Measurements from ENCODE around the gene BTBD18.
A peak's percentile ranks its signal among the peaks of the same experiment; 100 is the strongest.

Gene BTBD18

DNA sequence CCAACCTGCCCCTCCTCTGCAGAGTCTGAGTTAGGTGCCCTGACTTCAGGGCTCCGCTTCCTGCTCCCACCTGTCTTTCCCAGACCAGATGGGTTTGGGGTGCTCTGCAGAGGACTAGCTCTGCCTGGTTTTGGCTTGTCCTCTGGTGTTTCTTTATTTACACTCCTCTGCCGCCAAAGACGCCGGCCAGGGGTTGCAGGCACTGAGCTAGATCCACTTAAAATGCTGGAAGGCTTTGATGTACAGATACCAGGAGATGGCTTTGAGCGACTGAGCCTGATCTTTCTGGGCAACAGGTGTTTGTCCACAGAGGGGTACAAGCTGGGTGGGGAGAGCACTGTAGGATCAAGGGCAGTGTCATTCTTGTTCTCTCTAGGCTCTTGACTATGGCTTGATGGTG lies 6.4 kb downstream of the BTBD18 start (continued):
- TF ChIP-seq, protein P1, sequence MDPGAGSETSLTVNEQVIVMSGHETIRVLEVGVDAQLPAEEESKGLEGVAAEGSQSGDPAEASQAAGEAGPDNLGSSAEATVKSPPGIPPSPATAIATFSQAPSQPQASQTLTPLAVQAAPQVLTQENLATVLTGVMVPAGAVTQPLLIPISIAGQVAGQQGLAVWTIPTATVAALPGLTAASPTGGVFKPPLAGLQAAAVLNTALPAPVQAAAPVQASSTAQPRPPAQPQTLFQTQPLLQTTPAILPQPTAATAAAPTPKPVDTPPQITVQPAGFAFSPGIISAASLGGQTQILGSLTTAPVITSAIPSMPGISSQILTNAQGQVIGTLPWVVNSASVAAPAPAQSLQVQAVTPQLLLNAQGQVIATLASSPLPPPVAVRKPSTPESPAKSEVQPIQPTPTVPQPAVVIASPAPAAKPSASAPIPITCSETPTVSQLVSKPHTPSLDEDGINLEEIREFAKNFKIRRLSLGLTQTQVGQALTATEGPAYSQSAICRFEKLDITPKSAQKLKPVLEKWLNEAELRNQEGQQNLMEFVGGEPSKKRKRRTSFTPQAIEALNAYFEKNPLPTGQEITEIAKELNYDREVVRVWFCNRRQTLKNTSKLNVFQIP (CRISPR knock-in tag; IDR thresholded peaks at IDR 0.05; ENCODE audit: borderline replicate concordance, low read depth) = no peak

DNA sequence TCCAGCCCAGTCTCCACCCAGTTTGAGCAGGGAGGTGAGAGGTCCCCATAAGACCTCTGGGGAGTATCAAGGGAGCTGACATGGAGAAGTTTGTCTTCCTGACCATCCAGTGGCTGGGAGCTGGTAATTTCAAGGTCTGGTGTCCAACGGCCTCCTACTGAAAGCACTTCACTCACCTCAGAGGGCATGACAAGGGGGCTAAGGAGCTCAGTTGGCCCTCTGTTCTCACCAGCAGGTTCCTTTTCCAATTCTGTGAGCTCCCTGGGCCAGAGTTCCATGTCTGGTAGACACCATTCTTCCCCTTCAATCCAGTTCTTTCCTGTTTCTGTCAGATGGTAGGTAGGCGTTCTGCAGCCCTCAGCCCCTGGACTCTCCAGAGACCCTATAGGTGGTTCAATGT lies 7.3 kb downstream of the BTBD18 start:
- no peak for ATAC-seq
- TF ChIP-seq ZNF8 (CRISPR knock-in tag; IDR thresholded peaks at IDR 0.05) = no peak
- no peak for TF ChIP-seq TOX (CRISPR knock-in tag; IDR thresholded peaks at IDR 0.05; ENCODE audit: borderline replicate concordance)
- TF ChIP-seq ZFP30 (CRISPR knock-in tag; IDR thresholded peaks at IDR 0.05) = no peak
- no peak for TF ChIP-seq PPARA (CRISPR knock-in tag; IDR thresholded peaks at IDR 0.05; ENCODE audit: borderline replicate concordance)
- no peak for TF ChIP-seq ISL1 (CRISPR knock-in tag; IDR thresholded peaks at IDR 0.05)
- TF ChIP-seq OSR1 (CRISPR knock-in tag; IDR thresholded peaks at IDR 0.05) = no peak
- TF ChIP-seq, protein P2, sequence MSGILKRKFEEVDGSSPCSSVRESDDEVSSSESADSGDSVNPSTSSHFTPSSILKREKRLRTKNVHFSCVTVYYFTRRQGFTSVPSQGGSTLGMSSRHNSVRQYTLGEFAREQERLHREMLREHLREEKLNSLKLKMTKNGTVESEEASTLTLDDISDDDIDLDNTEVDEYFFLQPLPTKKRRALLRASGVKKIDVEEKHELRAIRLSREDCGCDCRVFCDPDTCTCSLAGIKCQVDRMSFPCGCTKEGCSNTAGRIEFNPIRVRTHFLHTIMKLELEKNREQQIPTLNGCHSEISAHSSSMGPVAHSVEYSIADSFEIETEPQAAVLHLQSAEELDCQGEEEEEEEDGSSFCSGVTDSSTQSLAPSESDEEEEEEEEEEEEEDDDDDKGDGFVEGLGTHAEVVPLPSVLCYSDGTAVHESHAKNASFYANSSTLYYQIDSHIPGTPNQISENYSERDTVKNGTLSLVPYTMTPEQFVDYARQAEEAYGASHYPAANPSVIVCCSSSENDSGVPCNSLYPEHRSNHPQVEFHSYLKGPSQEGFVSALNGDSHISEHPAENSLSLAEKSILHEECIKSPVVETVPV (CRISPR knock-in tag; IDR thresholded peaks at IDR 0.05) = no peak

DNA sequence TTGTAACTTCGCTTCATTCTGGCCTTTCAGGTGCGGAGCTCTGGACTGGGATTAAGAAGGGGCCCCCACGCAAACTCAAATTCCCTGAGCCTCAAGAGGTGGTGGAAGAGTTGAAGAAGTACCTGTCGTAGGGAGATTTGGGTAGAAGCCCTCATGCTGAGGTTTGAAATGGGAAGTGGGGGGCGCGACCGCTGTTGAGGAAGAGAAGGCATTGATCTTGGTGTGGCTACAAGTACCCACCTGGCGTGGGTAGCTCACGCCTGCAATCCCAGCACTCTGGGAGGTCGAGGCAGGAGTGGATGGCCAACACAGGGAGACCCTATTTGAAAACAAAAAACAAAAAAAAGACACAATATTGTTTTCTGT lies 9.5 kb downstream of the BTBD18 start:
- TF ChIP-seq CSDC2 (CRISPR knock-in tag; IDR thresholded peaks at IDR 0.05) = no peak
- TF ChIP-seq OSR1 (CRISPR knock-in tag; IDR thresholded peaks at IDR 0.05) = no peak
- no peak for TF ChIP-seq ISL1 (CRISPR knock-in tag; IDR thresholded peaks at IDR 0.05)
- no peak for ATAC-seq

DNA sequence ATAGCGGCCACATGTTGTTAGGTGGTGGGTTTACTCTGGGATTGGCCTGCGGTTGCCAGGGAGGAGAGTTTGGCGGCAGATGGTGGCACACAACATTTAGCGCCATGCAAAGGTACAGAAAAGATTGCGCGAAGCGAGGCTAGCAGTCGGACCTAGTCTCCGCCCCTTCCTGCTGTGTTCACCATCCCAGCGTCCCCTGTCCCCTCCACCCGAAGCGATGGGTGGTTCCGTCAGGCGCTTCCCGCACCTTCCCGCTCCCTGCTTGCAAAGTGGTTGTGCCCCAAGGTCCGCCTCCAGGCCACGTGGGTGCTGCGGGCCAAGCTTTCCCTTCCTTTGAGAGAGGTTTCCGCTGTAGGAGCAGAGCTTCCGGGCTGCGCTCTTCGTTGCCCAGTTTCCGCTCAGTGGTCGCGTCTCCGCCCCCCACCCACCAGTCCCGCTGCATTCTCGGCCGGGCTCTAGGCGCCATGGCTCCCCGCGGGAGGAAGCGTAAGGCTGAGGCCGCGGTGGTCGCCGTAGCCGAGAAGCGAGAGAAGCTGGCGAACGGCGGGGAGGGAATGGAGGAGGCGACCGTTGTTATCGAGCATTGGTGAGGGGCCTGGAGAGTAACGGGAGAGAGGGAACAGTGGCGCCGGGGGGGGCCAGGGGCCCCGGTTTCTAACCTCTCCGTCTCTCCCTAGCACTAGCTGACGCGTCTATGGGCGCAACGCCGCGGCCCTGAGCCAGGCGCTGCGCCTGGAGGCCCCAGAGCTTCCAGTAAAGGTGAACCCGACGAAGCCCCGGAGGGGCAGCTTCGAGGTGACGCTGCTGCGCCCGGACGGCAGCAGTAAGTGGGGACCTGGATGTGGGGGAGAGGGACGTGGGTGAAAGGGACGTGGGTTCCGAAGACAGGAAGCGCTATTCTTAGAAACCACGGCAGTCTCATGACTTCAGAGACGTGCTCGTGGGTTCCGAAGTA lies 10.2 kb downstream of the BTBD18 start, which contains the start of gene SELENOH:
TSS of gene SELENOH (plus strand) at position 360 of the 955 bp plus-strand sequence. CDS start at position 465, 105 bp downstream.
- TF ChIP-seq BACH2 (CRISPR knock-in tag; IDR thresholded peaks at IDR 0.05; ENCODE audit: borderline replicate concordance) (no peak), ESRRG (CRISPR knock-in tag; IDR thresholded peaks at IDR 0.05) (no peak), ZNF70 (CRISPR knock-in tag; IDR thresholded peaks at IDR 0.05) (no peak), ISL1 (CRISPR knock-in tag; IDR thresholded peaks at IDR 0.05) (no peak), ZNF565 (CRISPR knock-in tag; conservative IDR thresholded peaks at IDR 0.05; ENCODE audit: low read depth) (0 out of 2 replicates have a peak, but pooled peaks have one; percentile 52), ARNTL (CRISPR knock-in tag; IDR thresholded peaks at IDR 0.05; ENCODE audit: borderline replicate concordance, low read depth) (no peak), ZFP3 (CRISPR knock-in tag; IDR thresholded peaks at IDR 0.05) (no peak), TCF4 (CRISPR knock-in tag; IDR thresholded peaks at IDR 0.05; ENCODE audit: borderline replicate concordance) (no peak), PPARA (CRISPR knock-in tag; IDR thresholded peaks at IDR 0.05; ENCODE audit: borderline replicate concordance) (no peak), ZC3H10 (CRISPR knock-in tag; IDR thresholded peaks at IDR 0.05) (peak; percentile 33), ZNF8 (CRISPR knock-in tag; IDR thresholded peaks at IDR 0.05) (peak; percentile 37; the same call in 1 of the 2 replicates), ZFP30 (CRISPR knock-in tag; IDR thresholded peaks at IDR 0.05) (no peak), GLIS3 (CRISPR knock-in tag; IDR thresholded peaks at IDR 0.05) (peak; percentile 37; the same call in 1 of the 2 replicates), CSDC2 (CRISPR knock-in tag; IDR thresholded peaks at IDR 0.05) (no peak), SNAI2 (CRISPR knock-in tag; IDR thresholded peaks at IDR 0.05) (no peak), OSR1 (CRISPR knock-in tag; IDR thresholded peaks at IDR 0.05) (no peak)
- TF ChIP-seq, protein P3, sequence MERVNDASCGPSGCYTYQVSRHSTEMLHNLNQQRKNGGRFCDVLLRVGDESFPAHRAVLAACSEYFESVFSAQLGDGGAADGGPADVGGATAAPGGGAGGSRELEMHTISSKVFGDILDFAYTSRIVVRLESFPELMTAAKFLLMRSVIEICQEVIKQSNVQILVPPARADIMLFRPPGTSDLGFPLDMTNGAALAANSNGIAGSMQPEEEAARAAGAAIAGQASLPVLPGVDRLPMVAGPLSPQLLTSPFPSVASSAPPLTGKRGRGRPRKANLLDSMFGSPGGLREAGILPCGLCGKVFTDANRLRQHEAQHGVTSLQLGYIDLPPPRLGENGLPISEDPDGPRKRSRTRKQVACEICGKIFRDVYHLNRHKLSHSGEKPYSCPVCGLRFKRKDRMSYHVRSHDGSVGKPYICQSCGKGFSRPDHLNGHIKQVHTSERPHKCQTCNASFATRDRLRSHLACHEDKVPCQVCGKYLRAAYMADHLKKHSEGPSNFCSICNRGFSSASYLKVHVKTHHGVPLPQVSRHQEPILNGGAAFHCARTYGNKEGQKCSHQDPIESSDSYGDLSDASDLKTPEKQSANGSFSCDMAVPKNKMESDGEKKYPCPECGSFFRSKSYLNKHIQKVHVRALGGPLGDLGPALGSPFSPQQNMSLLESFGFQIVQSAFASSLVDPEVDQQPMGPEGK (CRISPR knock-in tag; IDR thresholded peaks at IDR 0.05; ENCODE audit: borderline replicate concordance) = peak; percentile 61; the same call in 1 of the 2 replicates
- TF ChIP-seq, protein P1 (CRISPR knock-in tag; IDR thresholded peaks at IDR 0.05; ENCODE audit: borderline replicate concordance, low read depth) = no peak
- TF ChIP-seq, protein P4, sequence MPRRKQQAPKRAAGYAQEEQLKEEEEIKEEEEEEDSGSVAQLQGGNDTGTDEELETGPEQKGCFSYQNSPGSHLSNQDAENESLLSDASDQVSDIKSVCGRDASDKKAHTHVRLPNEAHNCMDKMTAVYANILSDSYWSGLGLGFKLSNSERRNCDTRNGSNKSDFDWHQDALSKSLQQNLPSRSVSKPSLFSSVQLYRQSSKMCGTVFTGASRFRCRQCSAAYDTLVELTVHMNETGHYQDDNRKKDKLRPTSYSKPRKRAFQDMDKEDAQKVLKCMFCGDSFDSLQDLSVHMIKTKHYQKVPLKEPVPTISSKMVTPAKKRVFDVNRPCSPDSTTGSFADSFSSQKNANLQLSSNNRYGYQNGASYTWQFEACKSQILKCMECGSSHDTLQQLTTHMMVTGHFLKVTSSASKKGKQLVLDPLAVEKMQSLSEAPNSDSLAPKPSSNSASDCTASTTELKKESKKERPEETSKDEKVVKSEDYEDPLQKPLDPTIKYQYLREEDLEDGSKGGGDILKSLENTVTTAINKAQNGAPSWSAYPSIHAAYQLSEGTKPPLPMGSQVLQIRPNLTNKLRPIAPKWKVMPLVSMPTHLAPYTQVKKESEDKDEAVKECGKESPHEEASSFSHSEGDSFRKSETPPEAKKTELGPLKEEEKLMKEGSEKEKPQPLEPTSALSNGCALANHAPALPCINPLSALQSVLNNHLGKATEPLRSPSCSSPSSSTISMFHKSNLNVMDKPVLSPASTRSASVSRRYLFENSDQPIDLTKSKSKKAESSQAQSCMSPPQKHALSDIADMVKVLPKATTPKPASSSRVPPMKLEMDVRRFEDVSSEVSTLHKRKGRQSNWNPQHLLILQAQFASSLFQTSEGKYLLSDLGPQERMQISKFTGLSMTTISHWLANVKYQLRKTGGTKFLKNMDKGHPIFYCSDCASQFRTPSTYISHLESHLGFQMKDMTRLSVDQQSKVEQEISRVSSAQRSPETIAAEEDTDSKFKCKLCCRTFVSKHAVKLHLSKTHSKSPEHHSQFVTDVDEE (CRISPR knock-in tag; IDR thresholded peaks at IDR 0.05) = no peak
- TF ChIP-seq, protein P2 (CRISPR knock-in tag; IDR thresholded peaks at IDR 0.05) = no peak
- TF ChIP-seq, protein P5, sequence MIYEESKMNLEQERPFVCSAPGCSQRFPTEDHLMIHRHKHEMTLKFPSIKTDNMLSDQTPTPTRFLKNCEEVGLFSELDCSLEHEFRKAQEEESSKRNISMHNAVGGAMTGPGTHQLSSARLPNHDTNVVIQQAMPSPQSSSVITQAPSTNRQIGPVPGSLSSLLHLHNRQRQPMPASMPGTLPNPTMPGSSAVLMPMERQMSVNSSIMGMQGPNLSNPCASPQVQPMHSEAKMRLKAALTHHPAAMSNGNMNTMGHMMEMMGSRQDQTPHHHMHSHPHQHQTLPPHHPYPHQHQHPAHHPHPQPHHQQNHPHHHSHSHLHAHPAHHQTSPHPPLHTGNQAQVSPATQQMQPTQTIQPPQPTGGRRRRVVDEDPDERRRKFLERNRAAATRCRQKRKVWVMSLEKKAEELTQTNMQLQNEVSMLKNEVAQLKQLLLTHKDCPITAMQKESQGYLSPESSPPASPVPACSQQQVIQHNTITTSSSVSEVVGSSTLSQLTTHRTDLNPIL (CRISPR knock-in tag; IDR thresholded peaks at IDR 0.05; ENCODE audit: low read depth) = peak; percentile 70; the same call in 1 of the 2 replicates
- ATAC-seq = peak; percentile 98

All from SK-N-SH treated with all-trans-retinoic acid at 6 μM for 48 hours (cell line).